HepG2 (cell line): ENCODE results near the gene CCDC192. TPM values are rescaled to one million over a fixed set of nuclear protein-coding genes. Genes with fewer than 3 reads are reported as not detected.

Source experiments
- AGO2 ChIP-seq: fragments of 200-400 bp; formaldehyde crosslinking; optimal IDR thresholded peaks from 2 replicates; pipeline ENCODE3; 2017; ENCODE audit warnings: mild to moderate bottlenecking, low read depth, low read length, moderate library complexity
- ZNF781 ChIP-seq: sonication (generic); formaldehyde crosslinking; IDR thresholded peaks from 2 replicates; pipeline ENCODE4 v1.5.1; 2020; ENCODE audit warnings: borderline replicate concordance, mild to moderate bottlenecking, missing genetic modification reagents; ENCODE audit errors: not compliant biosample characterization
- polyA plus RNA-seq, 8 experiments: library from polyadenylated mRNA; depleted of rRNA in 3 of 8; stranded (reverse) in 7 of 8; unstranded in 1 of 8; fragments of >200 nt; fragmentation: Illumina TruSeq in 4 of 8; extraction: Trizol in 4 of 8; gene quantifications; 2 replicates each; pipeline versions ENCODE4 v1.2.1 to v1.2.3, GENCODE V29; 2011 to 2016; ENCODE audit warnings: low read depth in 4 of 8, missing spikeins in 1 of 8, mixed read lengths in 1 of 8; ENCODE audit not compliant: insufficient read depth in 1 of 8
- total RNA-seq, 5 experiments: library from RNA; depleted of rRNA; stranded (reverse); fragments of >200 nt; fragmentation: Illumina TruSeq; extraction: Trizol; gene quantifications; 2 replicates each; pipeline ENCODE4 v1.2.3, GENCODE V29; 2016; ENCODE audit warnings: low read depth in 1 of 5
- TF ChIP-seq, protein P1 (sequence below): sonication (generic); formaldehyde crosslinking; IDR thresholded peaks from 2 replicates; pipeline ENCODE4 v1.5.0; 2020; ENCODE audit warnings: mild to moderate bottlenecking, missing genetic modification reagents, borderline replicate concordance
- TF ChIP-seq, protein P2 (sequence below): sonication (generic); formaldehyde crosslinking; IDR thresholded peaks from 2 replicates; pipeline ENCODE4 v1.4.0; 2020; ENCODE audit warnings: missing genetic modification reagents, borderline replicate concordance
- TF ChIP-seq, protein P3 (sequence below): sonication (generic); formaldehyde crosslinking; conservative IDR thresholded peaks from 2 replicates; pipeline ENCODE4 v1.8.1; 2023; ENCODE audit warnings: missing genetic modification reagents

CCDC192 gene
- total and polyA plus RNA-seq, 2 of the 13 experiments (the other 11 are each of a cell fraction or from before 2014, with no cell fraction given) = not detected

DNA sequence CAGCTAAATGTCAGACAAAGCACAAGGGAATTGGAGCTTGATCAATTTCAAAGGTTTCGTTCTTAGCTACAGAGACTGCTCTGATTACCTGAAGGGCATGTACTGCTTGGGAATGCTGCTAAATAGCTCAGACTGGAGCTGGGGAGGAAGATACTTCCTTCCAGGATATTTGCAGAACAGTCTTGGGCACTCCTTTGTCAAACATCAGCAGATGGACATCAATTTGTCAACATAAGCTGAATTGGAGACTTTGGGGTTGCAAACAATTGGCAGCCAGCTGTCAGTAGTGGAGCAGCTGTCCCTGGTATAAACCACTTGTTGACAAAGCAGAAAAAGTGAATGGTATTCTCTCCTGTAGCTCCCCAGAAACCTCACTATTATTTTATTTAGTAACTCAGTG is 182.0 kb downstream of the CCDC192 start (continued):
- TF ChIP-seq, protein P1, sequence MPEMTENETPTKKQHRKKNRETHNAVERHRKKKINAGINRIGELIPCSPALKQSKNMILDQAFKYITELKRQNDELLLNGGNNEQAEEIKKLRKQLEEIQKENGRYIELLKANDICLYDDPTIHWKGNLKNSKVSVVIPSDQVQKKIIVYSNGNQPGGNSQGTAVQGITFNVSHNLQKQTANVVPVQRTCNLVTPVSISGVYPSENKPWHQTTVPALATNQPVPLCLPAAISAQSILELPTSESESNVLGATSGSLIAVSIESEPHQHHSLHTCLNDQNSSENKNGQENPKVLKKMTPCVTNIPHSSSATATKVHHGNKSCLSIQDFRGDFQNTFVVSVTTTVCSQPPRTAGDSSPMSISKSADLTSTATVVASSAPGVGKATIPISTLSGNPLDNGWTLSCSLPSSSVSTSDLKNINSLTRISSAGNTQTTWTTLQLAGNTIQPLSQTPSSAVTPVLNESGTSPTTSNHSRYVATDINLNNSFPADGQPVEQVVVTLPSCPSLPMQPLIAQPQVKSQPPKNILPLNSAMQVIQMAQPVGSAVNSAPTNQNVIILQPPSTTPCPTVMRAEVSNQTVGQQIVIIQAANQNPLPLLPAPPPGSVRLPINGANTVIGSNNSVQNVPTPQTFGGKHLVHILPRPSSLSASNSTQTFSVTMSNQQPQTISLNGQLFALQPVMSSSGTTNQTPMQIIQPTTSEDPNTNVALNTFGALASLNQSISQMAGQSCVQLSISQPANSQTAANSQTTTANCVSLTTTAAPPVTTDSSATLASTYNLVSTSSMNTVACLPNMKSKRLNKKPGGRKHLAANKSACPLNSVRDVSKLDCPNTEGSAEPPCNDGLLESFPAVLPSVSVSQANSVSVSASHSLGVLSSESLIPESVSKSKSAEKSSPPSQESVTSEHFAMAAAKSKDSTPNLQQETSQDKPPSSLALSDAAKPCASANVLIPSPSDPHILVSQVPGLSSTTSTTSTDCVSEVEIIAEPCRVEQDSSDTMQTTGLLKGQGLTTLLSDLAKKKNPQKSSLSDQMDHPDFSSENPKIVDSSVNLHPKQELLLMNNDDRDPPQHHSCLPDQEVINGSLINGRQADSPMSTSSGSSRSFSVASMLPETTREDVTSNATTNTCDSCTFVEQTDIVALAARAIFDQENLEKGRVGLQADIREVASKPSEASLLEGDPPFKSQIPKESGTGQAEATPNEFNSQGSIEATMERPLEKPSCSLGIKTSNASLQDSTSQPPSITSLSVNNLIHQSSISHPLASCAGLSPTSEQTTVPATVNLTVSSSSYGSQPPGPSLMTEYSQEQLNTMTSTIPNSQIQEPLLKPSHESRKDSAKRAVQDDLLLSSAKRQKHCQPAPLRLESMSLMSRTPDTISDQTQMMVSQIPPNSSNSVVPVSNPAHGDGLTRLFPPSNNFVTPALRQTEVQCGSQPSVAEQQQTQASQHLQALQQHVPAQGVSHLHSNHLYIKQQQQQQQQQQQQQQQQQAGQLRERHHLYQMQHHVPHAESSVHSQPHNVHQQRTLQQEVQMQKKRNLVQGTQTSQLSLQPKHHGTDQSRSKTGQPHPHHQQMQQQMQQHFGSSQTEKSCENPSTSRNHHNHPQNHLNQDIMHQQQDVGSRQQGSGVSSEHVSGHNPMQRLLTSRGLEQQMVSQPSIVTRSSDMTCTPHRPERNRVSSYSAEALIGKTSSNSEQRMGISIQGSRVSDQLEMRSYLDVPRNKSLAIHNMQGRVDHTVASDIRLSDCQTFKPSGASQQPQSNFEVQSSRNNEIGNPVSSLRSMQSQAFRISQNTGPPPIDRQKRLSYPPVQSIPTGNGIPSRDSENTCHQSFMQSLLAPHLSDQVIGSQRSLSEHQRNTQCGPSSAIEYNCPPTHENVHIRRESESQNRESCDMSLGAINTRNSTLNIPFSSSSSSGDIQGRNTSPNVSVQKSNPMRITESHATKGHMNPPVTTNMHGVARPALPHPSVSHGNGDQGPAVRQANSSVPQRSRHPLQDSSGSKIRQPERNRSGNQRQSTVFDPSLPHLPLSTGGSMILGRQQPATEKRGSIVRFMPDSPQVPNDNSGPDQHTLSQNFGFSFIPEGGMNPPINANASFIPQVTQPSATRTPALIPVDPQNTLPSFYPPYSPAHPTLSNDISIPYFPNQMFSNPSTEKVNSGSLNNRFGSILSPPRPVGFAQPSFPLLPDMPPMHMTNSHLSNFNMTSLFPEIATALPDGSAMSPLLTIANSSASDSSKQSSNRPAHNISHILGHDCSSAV = no peak
- TF ChIP-seq ZNF781 (CRISPR knock-in tag) (no peak), AGO2 (no peak)
- TF ChIP-seq, protein P2, sequence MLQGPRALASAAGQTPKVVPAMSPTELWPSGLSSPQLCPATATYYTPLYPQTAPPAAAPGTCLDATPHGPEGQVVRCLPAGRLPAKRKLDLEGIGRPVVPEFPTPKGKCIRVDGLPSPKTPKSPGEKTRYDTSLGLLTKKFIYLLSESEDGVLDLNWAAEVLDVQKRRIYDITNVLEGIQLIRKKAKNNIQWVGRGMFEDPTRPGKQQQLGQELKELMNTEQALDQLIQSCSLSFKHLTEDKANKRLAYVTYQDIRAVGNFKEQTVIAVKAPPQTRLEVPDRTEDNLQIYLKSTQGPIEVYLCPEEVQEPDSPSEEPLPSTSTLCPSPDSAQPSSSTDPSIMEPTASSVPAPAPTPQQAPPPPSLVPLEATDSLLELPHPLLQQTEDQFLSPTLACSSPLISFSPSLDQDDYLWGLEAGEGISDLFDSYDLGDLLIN = no peak
- TF ChIP-seq, protein P3, sequence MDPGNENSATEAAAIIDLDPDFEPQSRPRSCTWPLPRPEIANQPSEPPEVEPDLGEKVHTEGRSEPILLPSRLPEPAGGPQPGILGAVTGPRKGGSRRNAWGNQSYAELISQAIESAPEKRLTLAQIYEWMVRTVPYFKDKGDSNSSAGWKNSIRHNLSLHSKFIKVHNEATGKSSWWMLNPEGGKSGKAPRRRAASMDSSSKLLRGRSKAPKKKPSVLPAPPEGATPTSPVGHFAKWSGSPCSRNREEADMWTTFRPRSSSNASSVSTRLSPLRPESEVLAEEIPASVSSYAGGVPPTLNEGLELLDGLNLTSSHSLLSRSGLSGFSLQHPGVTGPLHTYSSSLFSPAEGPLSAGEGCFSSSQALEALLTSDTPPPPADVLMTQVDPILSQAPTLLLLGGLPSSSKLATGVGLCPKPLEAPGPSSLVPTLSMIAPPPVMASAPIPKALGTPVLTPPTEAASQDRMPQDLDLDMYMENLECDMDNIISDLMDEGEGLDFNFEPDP (CRISPR knock-in tag) = no peak
- TF ChIP-seq, all 625 proteins: peak for 0
